Stimulated activated CD4-positive, alpha-beta T cell treated with anti-CD3 and anti-CD28 coated beads, Interleukin-4, amount 100 ng/mL, for 24 hours (primary cell): Measurements from ENCODE around the gene RERE.

ENCODE experiments used
- DNase-seq: peaks from one replicate; pipeline ENCODE4 v3.0.0-alpha.2; 2020

The RERE gene

DNA sequence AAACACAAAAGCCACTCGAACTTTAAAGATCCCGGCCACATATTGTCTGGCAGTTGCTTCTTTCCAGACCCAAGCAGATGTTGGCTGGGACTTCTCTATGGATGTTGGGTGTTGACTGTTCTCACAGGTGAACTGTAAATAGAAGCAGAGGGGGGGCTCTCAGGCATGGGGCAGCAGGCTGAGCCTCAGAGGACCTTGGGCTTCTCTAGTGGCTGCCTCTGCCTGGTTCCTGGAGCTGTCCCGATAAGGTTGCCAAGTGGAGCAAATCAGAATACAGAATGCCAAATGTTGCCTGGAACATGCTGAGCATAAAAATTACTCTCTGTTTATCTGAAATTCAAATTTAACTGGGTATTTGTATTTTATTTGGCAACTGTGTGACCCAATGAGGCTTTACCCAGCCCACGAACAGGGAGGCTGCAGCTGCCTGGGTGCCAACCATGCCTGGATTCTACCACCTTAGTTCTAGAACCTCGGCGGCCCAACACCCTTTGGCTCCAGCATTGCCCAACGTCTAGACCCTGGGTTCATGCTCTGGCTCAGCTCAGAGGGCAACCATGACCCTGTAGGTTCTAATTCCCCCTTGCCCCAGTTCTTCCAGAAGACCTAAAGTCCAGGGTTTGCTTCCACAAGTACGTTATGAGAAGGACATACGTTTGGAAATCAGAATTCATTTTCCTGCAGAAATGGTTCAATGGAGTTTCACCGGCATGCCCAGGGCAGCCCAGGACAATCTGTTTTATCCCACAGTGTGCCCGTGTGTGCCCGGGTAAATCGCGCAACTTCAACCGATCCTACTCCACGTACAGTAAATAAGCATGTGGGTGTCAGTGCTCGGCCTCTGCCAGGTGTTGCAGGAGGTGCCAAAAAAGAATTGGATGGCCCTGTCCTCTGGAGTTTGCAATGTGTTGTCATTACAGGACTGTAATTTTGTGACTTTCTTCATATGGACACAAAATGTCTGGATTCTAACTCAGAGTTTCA, 504.9 kb downstream of the RERE start:
- DNase-seq = no peak

DNA sequence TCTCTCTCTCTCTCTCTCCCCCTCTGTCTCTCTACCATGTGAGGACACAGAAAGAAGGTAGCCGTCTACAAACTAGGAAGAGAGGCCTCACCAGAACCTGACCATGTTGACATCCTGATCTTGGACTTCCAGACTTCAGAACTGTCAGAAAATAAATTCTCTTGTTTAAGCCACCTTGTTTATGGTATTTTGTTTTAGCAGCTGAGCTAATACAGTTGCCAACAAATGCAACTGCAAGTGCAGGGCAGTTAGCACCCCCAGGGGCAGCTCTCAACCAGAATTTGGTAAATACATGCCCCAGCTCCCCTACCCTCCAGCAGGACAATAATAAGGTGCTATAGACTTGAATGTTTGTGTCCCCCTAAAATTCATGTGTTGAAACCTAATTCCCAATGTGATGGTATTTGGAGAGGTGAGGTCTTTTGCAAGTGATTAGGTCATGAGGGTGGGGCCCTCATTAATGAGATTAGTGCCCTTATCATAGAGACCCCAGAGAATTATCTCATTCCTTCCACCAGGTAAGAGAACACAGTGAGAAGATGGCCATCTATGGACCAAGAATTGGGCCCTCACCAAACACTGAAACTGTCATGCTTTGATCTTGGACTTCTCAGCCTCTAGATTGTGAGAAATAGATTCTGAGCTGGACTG, 506.2 kb downstream of the RERE start:
- no peak for DNase-seq

DNA sequence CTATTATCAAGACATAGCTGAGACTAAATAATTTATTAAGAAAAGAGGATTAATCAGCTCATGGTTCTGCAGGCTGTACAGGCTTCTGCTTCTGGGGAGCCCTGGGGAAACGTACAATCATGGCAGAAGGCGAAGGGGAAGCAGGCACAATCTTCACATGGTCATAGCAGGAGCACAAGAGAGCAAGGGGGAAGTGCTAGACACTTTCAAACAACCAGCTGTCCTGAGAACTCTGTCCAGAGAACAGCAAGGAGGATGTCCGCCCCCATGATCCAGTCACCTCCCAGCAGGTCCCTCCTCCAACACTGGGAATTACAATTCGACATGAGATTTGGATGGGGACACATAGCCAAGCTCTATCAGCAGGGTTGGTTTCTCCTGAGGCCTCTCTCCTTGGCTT, 509.8 kb downstream of the RERE start:
- DNase-seq = no peak

DNA sequence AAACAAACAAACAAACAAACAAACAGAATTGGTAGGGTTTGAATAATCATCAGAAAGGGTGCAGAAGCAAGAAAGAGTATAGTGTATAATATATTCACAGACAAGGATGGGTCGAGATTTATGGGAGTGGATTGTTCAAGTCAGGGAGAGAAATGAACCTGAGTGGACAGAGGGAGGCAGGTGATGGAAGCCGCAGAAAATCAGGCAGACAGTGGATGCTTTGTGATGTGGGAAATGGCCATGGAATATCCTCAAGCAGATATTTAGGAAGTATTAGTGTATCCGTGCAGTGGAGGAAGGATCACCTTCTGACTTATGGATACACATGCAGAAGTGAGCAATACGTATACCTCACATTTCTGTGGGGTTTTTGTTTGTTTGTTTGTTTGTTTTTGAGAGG, 513.6 kb downstream of the RERE start:
- no peak for DNase-seq

DNA sequence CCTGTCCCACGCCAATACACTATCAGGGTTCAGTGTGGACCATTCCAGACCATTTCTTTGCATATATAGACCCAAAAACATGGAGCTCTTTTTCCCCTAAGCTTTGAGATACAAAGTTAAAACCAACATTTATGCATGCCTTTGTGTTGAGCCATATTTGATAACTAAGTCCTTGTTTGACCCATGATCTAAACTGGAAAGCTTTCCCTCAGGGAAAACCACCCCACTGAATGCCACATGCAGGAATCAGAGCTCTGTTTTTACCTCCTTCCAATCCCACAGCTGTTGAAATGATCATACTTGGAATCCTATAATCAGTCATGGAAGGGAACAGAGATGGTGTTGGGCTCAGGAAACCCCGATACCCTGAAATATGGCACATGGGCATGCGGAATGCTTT, 514.3 kb downstream of the RERE start:
- no peak for DNase-seq
